Iris pigment epithelial cell (primary cell): ENCODE results near the gene ASPDH.

Experiments used
- DNase-seq: peaks from one replicate; pipeline ENCODE4 v3.0.0-alpha.2; 2011; ENCODE audit warnings: low read depth

ASPDH gene

GRCh38 chr19:50496189-50497021, 17.3 kb downstream of the ASPDH start:
- DNase-seq: no peak

DNA sequence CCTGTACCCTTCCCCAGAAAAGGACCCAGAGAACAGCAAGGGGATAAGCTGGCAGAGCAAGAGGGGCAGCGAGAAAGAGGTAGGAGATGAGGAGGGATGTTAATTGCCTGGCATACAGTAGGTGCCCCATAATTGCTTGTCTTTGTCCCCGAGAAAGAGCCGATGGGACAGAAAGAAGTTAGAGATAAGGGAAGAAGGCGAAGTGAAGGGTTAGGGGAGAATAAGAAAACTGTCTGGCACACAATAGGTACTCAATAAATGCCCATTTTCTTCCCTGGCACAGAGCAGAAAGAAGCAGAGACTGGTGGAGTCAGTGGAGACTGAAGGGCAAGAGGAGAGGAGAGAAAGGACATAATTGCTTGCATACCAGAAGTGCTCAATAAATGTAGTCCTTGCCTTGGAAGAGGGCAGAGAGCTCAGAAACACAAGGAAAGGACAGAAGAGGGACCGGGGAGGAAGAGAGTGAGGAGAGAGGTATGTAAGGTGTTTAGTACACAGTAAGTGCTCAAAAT, 18.6 kb downstream of the ASPDH start:
- no peak for DNase-seq

- no peak for DNase-seq
Observed at GRCh38 chr19:50494186-50495019, 19.3 kb downstream of the ASPDH start.

DNA sequence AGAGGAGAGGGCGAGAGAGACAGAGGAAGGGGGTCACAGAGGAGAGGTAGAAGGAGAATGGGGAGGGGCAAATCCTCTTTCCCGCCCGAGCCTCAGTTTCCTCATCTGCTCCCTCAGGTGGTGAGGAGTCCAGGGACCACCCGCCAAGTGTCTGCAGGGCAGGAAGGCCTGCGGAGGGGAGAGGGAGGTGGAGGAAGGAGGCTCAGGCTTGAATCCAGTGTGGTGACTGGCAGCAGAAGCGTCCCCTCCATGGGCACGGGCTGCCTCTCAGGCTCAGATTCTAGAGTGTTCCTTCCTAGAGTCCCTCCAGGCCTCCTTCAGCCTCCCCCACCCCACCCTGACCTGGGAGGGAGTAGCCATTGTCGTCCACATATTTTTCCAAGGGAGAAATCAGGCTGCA, 20.5 kb downstream of the ASPDH start:
- DNase-seq: no peak

GRCh38 chr19:50492303-50493052, 21.2 kb downstream of the ASPDH start:
- DNase-seq: no peak

DNA sequence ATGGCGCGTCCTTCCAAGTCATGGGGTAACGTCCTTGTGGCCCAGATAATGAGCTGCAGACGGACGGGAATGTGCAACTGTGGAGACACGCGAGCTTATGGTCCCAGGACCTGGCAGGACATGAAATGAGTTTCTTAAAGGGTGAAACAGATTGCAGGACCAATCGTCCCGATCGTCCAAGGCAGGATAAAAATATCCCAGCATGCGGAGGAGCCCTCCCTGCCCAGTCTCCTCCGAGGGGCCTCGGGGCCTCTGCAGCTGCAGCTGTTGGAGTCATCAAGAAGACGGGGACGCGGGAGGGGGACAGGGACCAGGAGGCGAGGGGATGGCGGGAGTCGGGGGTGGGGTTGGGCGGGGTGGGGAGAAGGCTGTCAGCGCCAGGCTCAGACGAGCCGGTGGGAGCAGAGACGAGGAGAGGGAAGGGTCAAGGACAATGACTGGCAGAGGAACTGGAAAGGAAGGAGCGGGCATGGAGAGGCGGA, 22.7 kb downstream of the ASPDH start:
- DNase-seq: no peak

DNA sequence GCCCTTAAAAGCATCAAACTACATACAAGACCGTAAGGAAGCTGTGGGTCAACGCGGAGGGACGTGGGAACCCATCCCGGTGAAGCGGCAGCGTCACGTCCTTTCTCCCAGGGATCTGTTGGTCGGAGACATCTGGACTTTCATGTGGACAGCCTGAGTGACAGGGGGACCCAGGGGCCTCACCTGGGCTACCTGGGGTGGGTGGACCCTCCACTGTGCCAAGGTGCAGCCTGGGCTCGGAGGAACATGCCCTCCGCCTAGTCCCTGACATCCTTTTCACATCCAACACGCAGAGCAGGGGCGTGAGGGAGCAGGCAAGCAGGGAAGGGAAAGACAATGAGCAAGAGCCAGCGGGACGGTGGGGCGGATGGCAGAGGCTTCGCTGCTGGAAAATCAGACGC, 23.3 kb downstream of the ASPDH start:
- DNase-seq: no peak

DNA sequence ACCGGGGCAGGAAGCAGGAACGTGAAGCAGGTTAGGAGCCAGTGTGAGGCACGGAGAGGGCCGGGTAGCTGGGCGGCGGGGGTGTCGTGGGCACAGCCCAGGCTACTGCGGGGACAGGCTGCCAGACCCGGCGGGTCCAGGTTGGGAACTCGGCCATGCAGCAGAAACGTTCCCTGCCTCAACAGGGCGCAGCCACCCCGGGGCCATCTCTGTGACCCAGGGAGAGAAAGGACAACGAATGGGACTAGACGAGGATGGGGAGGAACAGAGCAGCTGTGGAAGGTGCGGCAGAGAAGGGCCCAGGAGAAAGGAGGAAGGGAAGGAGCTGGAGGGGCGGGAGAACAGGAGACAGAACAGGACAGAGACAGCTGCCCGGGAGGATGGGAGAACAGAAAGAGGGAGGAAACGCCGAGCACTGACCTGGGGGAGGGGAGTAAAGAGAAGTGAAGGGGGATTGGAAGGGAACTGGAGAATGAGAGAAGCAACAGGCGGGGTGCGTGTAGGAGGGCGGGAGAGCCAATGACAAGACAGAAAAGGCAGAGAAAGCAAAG, 24.2 kb downstream of the ASPDH start:
- no peak for DNase-seq

GRCh38 chr19:50488389-50489194, 25.1 kb downstream of the ASPDH start:
- DNase-seq: no peak

DNA sequence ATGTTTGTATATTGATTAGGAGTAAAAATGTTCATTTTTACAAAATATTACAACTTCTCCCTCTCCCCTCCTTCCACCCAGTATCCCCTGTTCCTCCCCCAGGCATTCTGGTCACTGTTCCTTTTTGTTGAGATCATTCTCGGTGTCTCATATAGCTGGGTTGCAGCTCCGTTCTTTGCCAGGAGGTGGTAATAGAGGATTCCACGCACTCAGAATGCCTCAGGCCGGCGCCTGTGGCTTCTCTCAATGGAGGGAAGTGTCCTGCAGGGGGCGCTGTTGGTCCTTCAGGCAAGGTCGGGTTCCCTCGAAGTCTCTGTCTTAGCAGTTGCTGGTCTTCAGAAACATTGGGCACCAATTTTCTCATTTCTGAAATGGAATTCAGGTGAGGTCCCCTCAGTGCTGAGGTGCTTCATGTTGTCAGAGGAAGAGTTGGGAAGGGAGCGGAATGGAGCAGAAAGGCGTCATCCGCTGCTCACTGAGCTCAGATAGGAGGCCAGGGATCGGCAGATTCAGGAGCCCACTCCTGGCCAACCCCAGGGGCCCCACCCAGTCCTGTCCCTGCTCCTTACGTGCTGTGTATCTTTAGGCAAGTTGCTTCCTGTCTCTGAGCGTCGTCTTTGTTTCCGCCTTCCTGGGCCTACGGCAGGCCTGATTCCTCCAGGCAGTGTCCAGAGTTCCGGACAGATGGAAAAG, 26.7 kb downstream of the ASPDH start:
- DNase-seq: peak; percentile 47

DNA sequence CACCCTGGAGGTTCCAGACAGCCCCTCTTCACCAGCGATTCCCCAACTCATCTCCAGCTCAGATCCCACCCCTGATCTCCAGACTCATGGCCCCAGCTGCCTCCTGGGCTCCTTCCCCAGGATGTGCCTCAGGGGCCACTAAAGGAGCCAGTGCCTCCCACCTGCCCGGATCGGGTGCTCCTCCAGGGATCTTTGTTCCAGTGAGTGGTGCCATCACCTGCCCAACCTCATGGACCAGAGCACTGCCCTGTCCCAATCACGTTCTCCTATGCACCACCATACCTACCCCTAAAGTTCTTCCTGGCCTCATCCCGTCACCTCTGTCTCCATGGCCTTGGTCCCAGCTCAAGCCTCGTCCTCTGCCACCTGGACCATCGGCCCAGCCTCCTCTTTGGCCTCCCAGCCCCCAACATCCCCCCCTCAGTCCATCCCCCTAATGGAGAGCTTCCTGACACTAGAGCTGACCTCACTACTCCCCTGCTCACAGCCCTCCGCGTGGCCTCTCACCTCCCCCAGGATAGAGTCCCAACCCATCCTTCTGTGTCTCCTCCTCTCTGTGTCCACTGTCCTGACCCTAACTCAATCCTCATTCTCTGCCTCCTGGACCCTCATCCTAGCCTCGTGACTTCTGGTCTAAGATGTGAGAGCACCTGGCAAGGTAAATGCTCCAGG, 28.3 kb downstream of the ASPDH start:
- DNase-seq: no peak

DNA sequence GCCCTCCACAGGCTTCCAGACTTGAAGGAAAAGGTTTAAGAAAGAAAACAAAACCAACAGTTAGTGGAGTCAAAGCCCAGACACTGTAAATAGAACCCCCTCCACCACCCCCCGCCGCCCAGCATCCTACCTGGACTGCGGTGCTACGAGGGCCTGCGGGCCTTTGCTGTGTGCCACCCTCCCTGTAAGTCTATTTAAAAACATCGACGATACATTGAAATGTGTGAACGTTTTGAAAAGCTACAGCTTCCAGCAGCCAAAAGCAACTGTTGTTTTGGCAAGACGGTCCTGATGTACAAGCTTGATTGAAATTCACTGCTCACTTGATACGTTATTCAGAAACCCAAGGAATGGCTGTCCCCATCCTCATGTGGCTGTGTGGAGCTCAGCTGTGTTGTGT, 30.8 kb downstream of the ASPDH start:
- DNase-seq: no peak

- no peak for DNase-seq
Observed at GRCh38 chr19:50482271-50482855, 31.4 kb downstream of the ASPDH start.

- DNase-seq: no peak
Observed at GRCh38 chr19:50481351-50482149, 32.2 kb downstream of the ASPDH start.

- no peak for DNase-seq
Observed at GRCh38 chr19:50480281-50481111, 33.2 kb downstream of the ASPDH start.

DNA sequence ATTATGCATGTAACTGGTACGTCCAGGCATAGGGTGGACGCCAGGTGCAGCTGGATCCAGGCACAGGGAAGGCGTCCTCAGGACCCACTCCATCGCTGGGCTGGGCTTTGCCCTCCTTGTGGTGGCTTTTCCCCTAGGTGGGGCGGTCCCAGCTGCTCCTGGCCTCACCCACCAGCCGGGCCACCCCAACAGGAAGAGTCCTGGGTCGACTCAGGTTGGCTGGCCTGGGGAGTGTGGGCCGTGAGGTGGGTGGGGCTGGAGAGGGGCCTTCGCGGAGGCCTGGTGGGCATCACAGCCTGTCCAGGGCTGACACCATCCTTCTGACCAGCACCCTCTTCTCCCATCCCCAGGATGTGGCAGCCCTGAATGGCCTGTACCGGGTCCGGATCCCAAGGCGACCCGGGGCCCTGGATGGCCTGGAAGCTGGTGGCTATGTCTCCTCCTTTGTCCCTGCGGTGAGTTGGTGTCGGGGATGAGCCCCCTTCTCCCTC, 33.9 kb downstream of the ASPDH start:
- no peak for DNase-seq

DNA sequence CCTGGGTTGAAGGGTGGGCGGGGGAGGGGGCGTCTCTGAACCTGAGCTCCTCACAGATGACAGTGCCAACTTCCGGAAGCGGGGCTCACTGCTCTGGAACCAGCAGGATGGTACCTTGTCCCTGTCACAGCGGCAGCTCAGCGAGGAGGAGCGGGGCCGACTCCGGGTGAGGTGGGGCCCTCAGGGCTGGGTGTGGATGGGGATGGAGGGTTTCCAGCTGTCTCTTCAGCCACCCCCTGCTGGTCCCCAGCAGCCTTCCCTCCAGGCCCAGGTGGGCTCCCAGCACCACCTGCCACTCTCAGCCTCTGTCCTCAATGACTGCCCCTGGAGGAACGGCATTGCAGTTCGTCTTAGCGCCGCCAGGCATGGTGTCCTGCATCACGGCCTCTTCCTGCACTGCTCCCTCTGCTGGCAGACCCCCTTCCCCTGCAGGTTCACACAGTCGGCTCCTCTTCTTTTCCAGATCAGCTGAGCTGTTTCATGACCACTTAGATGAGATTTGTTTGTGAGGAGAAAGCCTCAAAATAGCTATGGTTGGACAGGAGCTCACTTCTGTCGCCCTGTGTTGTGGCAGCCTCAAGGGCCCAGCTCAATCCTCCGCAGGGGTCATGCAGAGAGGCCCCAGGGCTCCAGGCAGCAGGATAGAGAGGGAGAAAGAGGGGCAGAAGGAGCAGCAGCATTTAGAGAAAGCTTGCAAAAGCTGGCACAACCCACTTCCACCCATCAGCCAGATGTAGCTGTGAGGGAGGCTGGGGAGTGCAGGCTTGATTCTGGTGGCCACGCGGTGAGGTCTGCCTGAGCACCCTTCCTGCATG, 34.6 kb downstream of the ASPDH start:
- DNase-seq: peak; percentile 21
